ENCODE measurements around the gene RHBDL2. TPM values are rescaled to one million over a fixed set of nuclear protein-coding genes. Genes with fewer than 3 reads are reported as not detected.
A peak's percentile ranks its signal among the peaks of the same experiment; 100 is the strongest.

RHBDL2 gene
- total and polyA plus RNA-seq, 4 donors, result 0.14 to 0.28 (median 0.17) TPM; not detected in 1

GRCh38 chr1:38892976-38893375, 48.7 kb downstream of the RHBDL2 start:
- DNase-seq (ENCODE audit: low spot score), result no peak
- no peak overlapping the region for H3K9ac ChIP-seq (ENCODE audit: low read depth in 1 of 2, low read length in 2 of 2)
- no peak overlapping the region for H3K4me3 ChIP-seq (ENCODE audit: low read depth in 1 of 3, low read length in 3 of 3)
- no peak overlapping the region for H3K27ac ChIP-seq (ENCODE audit: low read depth in 1 of 2, low read length in 2 of 2)
- no peaks in the 10 kb centered on the region for H3K36me3 ChIP-seq (ENCODE audit: control insufficient read depth in 4 of 4, insufficient read depth in 3 of 4, low read depth in 1 of 4, low read length in 3 of 4)
- H3K27me3 ChIP-seq (ENCODE audit: control insufficient read depth in 4 of 4, insufficient read depth in 4 of 4, low read length in 3 of 4), result no peaks in the 10 kb centered on the region
- no peaks in the 10 kb centered on the region for H3K9me3 ChIP-seq (ENCODE audit: control insufficient read depth in 4 of 4, low read length in 3 of 4)
- no peak for TF ChIP-seq RXRA (IDR thresholded peaks at IDR 0.05)
- no peak for TF ChIP-seq ATF3 (IDR thresholded peaks at IDR 0.05)
- TF ChIP-seq TAF1 (conservative IDR thresholded peaks at IDR 0.05), result no peak
- TF ChIP-seq GABPA (IDR thresholded peaks at IDR 0.05 in 1 of 2, conservative IDR thresholded peaks at IDR 0.05 in 1 of 2), result no peak
- TF ChIP-seq NR2F2 (IDR thresholded peaks at IDR 0.05), result no peak
- no peak for TF ChIP-seq MAX (IDR thresholded peaks at IDR 0.05)
- TF ChIP-seq REST (IDR thresholded peaks at IDR 0.05), result no peak
- TF ChIP-seq FOXA1 (IDR thresholded peaks at IDR 0.05), result no peak
- no peak for TF ChIP-seq CTCF (IDR thresholded peaks at IDR 0.05; ENCODE audit: low read depth, low read length, missing input control)
- no peak for TF ChIP-seq EGR1 (IDR thresholded peaks at IDR 0.05; ENCODE audit: low read depth in 2 of 2)
- no peak for TF ChIP-seq ZBTB33 (IDR thresholded peaks at IDR 0.05)
- no peak for TF ChIP-seq HNF4G (IDR thresholded peaks at IDR 0.05)
- 88% methylated on average over 1 of the region's 1 CpG for WGBS
- no peaks in the 10 kb centered on the region for H3K4me1 ChIP-seq (ENCODE audit: control insufficient read depth in 4 of 4, insufficient read depth in 4 of 4, low read length in 3 of 4)

- WGBS, result 77% methylated on average over 1 of the region's 1 CpG
- no peak overlapping the region for H3K4me3 ChIP-seq (ENCODE audit: low read depth in 1 of 3, low read length in 3 of 3)
- H3K9ac ChIP-seq (ENCODE audit: low read depth in 1 of 2, low read length in 2 of 2), result no peak overlapping the region
- H3K27ac ChIP-seq (ENCODE audit: low read depth in 1 of 2, low read length in 2 of 2), result no peak overlapping the region
- H3K27me3 ChIP-seq (ENCODE audit: control insufficient read depth in 4 of 4, insufficient read depth in 4 of 4, low read length in 3 of 4), result no peaks in the 10 kb centered on the region
- H3K36me3 ChIP-seq (ENCODE audit: control insufficient read depth in 4 of 4, insufficient read depth in 3 of 4, low read depth in 1 of 4, low read length in 3 of 4), result no peaks in the 10 kb centered on the region
- no peak for DNase-seq (ENCODE audit: low spot score)
- H3K9me3 ChIP-seq (ENCODE audit: control insufficient read depth in 4 of 4, low read length in 3 of 4), result no peaks in the 10 kb centered on the region
- peak; percentile 1 for TF ChIP-seq CTCF (IDR thresholded peaks at IDR 0.05; ENCODE audit: low read depth, low read length, missing input control)
- no peak for TF ChIP-seq HNF4A (conservative IDR thresholded peaks at IDR 0.05)
- TF ChIP-seq RXRA (IDR thresholded peaks at IDR 0.05), result no peak
- no peaks in the 10 kb centered on the region for H3K4me1 ChIP-seq (ENCODE audit: control insufficient read depth in 4 of 4, insufficient read depth in 4 of 4, low read length in 3 of 4)
Observed at GRCh38 chr1:38891753-38892152, 49.9 kb downstream of the RHBDL2 start.
